ENCODE results near the gene MYRIP.

GRCh38 chr3:40229963-40230362 is 420.6 kb downstream of the MYRIP start:
- no peak for TF ChIP-seq CTCF (IDR thresholded peaks at IDR 0.05 in 8 of 11, conservative IDR thresholded peaks at IDR 0.05 in 3 of 11)
- TF ChIP-seq POLR2A (IDR thresholded peaks at IDR 0.05), result no peak
